Sigmoid colon (tissue), 7 donors: ENCODE results near the gene PREP. TPM values are rescaled to one million over a fixed set of nuclear protein-coding genes. Genes with fewer than 3 reads are reported as not detected.

Experiments used
- DNase-seq: peaks from one replicate; pipeline ENCODE4 v3.0.0-alpha.2; 2019
- H3K27ac ChIP-seq, 4 donors: fragments of 200-600 bp; sonication (generic); one replicate each; pipeline ENCODE4 v1.5.1; 2016 to 2019; ENCODE audit warnings: mild to moderate bottlenecking in 1 of 4
- H3K27me3 ChIP-seq, 3 donors: fragments of 200-600 bp; sonication (generic); one replicate each; pipeline ENCODE4 v1.5.1; 2019; ENCODE audit warnings: mild to moderate bottlenecking in 1 of 3
- H3K36me3 ChIP-seq, 4 donors: fragments of 200-600 bp; sonication (generic); one replicate each; pipeline ENCODE4 v1.5.1; 2016 to 2019
- H3K4me1 ChIP-seq, 4 donors: fragments of 200-600 bp; sonication (generic); one replicate each; pipeline ENCODE4 v1.5.1; 2017 to 2019
- H3K4me3 ChIP-seq, 4 donors: fragments of 200-600 bp; sonication (generic); one replicate each; pipeline ENCODE4 v1.5.1; 2017 to 2019; ENCODE audit warnings: mild to moderate bottlenecking in 2 of 4, moderate library complexity in 1 of 4
- H3K9me3 ChIP-seq, 4 donors: fragments of 200-600 bp in 3 of 4; sonication (generic) in 3 of 4; one replicate each; pipeline versions ENCODE4 v1.5.1 to v1.6.1; 2013 to 2019
- EP300 ChIP-seq, 4 donors: sonication (generic); formaldehyde crosslinking; IDR thresholded peaks; one replicate each; pipeline ENCODE4 v1.6.1; 2017; ENCODE audit warnings: antibody characterized with exemption in 4 of 4
- POLR2A ChIP-seq, 2 donors: fragments of 450-650 bp; IDR thresholded peaks; one replicate each; pipeline ENCODE4 v1.6.1; 2016; ENCODE audit warnings: antibody characterized with exemption in 2 of 2, mild to moderate bottlenecking in 2 of 2, moderate library complexity in 2 of 2
- POLR2AphosphoS5 ChIP-seq, 4 donors: sonication (generic); formaldehyde crosslinking; IDR thresholded peaks; one replicate each; pipeline ENCODE4 v1.6.1; 2017; ENCODE audit warnings: antibody characterized with exemption in 4 of 4
- WGBS, 2 donors: extraction: QIAGEN DNeasy Blood & Tissue Kit; methylation state at CpG; one replicate each; pipeline ENCODE4 v1.1.7; 2013; 5-methylcytosine and 5-hydroxymethylcytosine counted together
- intact Hi-C: fragments of 100-400 bp; cut with DNase I; formaldehyde crosslinking; loops from one replicate; pipeline ENCODE4 v1.15.1; 2023
- polyA plus RNA-seq, 3 donors: library from polyadenylated mRNA; stranded (reverse); fragments of 200-250 nt; gene quantifications; one replicate each; pipeline ENCODE4 v1.2.3, GENCODE V29; 2013
- total RNA-seq, 4 donors: library from RNA; depleted of rRNA; stranded (reverse); fragments of >200 nt; gene quantifications; one replicate each; pipeline ENCODE4 v1.1.0, GENCODE V29; 2016
- TF ChIP-seq, protein P1 (sequence below), 4 experiments: fragments of 450-650 bp in 3 of 4; fragments of 200-600 bp in 1 of 4; IDR thresholded peaks; one replicate each; pipeline ENCODE4 v1.5.1; 2016 to 2019; ENCODE audit warnings: antibody characterized with exemption in 4 of 4, mild to moderate bottlenecking in 3 of 4, moderate library complexity in 2 of 4
- donor health status: healthy with polysubstance abuse.
- donor health status: Bipolar disorder and iron deficiency.
- donor health status: healthy.

PREP gene
- total and polyA plus RNA-seq, 7 donors, result 14.1 to 47.9 (median 23.5) TPM

DNA sequence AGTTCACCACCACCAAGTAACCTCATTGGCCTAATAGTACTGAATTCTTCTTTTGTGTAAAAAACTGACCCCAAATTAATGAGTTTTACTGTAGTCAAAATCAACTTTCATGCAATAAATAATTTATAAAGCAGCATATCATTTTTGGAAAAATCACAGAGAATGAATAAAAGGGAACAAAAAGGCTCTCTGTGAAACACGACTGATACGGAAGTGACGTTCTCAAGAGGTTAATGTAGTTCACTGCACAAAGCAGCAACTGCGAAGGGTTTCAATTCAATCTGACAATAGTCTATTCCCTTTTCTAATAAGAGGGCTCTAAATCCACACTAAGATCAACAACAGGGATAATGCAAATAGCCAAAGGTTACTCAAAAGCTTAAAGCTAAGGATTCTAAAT, 70.3 kb downstream of the PREP start:
- no peak for DNase-seq
- TF ChIP-seq POLR2A (IDR thresholded peaks at IDR 0.05) (no peak), POLR2AphosphoS5 (IDR thresholded peaks at IDR 0.05) (no peak), EP300 (IDR thresholded peaks at IDR 0.05) (no peak)
- TF ChIP-seq, protein P1, sequence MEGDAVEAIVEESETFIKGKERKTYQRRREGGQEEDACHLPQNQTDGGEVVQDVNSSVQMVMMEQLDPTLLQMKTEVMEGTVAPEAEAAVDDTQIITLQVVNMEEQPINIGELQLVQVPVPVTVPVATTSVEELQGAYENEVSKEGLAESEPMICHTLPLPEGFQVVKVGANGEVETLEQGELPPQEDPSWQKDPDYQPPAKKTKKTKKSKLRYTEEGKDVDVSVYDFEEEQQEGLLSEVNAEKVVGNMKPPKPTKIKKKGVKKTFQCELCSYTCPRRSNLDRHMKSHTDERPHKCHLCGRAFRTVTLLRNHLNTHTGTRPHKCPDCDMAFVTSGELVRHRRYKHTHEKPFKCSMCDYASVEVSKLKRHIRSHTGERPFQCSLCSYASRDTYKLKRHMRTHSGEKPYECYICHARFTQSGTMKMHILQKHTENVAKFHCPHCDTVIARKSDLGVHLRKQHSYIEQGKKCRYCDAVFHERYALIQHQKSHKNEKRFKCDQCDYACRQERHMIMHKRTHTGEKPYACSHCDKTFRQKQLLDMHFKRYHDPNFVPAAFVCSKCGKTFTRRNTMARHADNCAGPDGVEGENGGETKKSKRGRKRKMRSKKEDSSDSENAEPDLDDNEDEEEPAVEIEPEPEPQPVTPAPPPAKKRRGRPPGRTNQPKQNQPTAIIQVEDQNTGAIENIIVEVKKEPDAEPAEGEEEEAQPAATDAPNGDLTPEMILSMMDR (IDR thresholded peaks at IDR 0.05), result no peak
- Histone ChIP-seq H3K36me3 (peaks cover 0 to 15% (median 5%) of the 10 kb centered on the region in 4 donors), H3K27me3 (no peaks in the 10 kb centered on the region), H3K9me3 (no peaks in the 10 kb centered on the region), H3K27ac (no peak overlapping the region), H3K4me3 (no peak overlapping the region), H3K4me1 (peaks cover 0 to 11% (median 1%) of the 10 kb centered on the region in 4 donors)
- intact Hi-C loops, result no loop called here
- 96% methylated on average over 4 of the region's 4 CpGs for WGBS, 2 donors

DNA sequence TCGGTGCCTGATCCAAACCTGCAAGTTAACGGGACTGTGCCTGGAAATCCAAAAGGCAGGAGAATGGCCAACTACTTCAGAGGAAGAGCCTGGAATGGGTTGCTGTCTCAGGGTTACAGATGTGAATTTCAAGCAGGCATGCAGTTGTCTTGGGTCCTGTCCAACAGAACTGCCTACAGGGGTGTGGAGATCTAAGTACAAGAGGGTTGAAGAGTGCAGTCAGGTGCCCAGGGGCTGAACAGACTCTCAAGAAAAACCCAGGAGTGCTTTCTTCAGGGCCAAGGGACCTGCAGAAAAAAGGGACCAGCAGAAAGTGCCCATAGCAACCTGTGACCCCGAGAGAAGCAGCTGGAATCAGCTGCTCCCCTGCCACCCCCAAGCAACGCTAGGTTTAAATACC, 71.0 kb downstream of the PREP start:
- H3K36me3 ChIP-seq, result peaks cover 0 to 15% (median 5%) of the 10 kb centered on the region in 4 donors
- no peaks in the 10 kb centered on the region for H3K9me3 ChIP-seq
- DNase-seq, result no peak
- intact Hi-C loops, result no loop called here
- H3K27ac ChIP-seq, result no peak overlapping the region
- H3K27me3 ChIP-seq, result no peaks in the 10 kb centered on the region
- H3K4me3 ChIP-seq, result no peak overlapping the region
- H3K4me1 ChIP-seq, result peaks cover 0 to 17% (median 6%) of the 10 kb centered on the region in 4 donors
- TF ChIP-seq POLR2AphosphoS5 (IDR thresholded peaks at IDR 0.05), result no peak
- TF ChIP-seq, protein P1 (IDR thresholded peaks at IDR 0.05), result no peak
- no peak for TF ChIP-seq POLR2A (IDR thresholded peaks at IDR 0.05)
- no peak for TF ChIP-seq EP300 (IDR thresholded peaks at IDR 0.05)
- WGBS, 2 donors, result 93 to 98% methylated on average over 4 of the region's 4 CpGs

DNA sequence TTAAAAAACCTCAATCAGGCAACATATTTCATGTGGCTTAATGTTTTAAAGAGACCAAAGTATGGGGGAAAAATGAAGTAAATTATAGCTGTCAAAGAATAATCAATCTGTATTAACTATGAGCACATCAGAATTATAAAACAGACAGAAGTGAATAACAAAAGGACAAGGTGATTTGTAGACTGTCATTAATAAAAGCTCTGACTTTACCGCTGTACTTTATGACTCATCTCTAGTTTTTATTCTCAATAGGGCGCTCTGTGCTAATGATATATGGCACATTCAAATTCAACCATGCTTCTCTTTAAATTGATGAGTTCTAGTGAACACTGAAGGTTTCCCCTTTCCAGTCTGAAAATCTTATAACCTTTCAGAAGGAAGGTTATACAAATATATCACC, 72.0 kb downstream of the PREP start:
- DNase-seq, result no peak
- intact Hi-C loops, result no loop called here
- Histone ChIP-seq H3K27ac (no peak overlapping the region), H3K27me3 (no peaks in the 10 kb centered on the region), H3K9me3 (no peaks in the 10 kb centered on the region), H3K4me1 (peaks cover 0 to 27% (median 16%) of the 10 kb centered on the region in 4 donors), H3K4me3 (no peak overlapping the region), H3K36me3 (peaks cover 0 to 19% (median 5%) of the 10 kb centered on the region in 4 donors)
- 81 to 88% methylated on average over 2 of the region's 2 CpGs for WGBS, 2 donors
- TF ChIP-seq, protein P1 (IDR thresholded peaks at IDR 0.05), result no peak
- TF ChIP-seq EP300 (IDR thresholded peaks at IDR 0.05) (no peak), POLR2AphosphoS5 (IDR thresholded peaks at IDR 0.05) (no peak), POLR2A (IDR thresholded peaks at IDR 0.05) (no peak)

DNA sequence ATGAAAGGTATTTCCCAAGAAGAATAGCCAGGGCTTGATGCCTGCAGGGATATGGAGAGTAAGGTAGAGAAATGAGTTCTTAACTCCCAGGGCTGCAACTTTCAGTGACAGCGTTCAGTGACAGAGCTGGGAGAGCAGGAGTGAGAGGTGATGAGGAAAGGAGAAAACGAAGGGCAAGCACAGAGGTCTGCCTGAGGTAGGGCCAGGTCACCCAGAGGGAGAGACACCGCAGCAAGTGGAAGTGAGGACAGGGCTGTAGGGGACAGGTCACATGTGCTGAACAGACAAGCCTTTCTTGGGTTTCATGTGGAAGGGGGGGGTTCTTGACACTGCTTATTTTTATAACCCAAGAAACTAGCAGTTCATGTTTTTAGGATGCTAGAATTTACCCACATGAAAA, 72.5 kb downstream of the PREP start:
- TF ChIP-seq POLR2A (IDR thresholded peaks at IDR 0.05), result no peak
- no peak for TF ChIP-seq EP300 (IDR thresholded peaks at IDR 0.05)
- TF ChIP-seq, protein P1 (IDR thresholded peaks at IDR 0.05), result no peak
- TF ChIP-seq POLR2AphosphoS5 (IDR thresholded peaks at IDR 0.05), result no peak
- no peaks in the 10 kb centered on the region for H3K27me3 ChIP-seq
- no peaks in the 10 kb centered on the region for H3K9me3 ChIP-seq
- no peak for DNase-seq
- H3K4me1 ChIP-seq, result peaks cover 0 to 31% (median 18%) of the 10 kb centered on the region in 4 donors
- 92 to 96% methylated on average over 3 of the region's 3 CpGs for WGBS, 2 donors
- H3K36me3 ChIP-seq, result peaks cover 0 to 16% (median 5%) of the 10 kb centered on the region in 4 donors
- H3K27ac ChIP-seq, result no peak overlapping the region
- intact Hi-C loops, result no loop called here
- H3K4me3 ChIP-seq, result no peak overlapping the region
